Uterine smooth muscle cell (primary cell): Measurements from ENCODE around the gene NDUFAF5. TPM values are rescaled to one million over a fixed set of nuclear protein-coding genes. Genes with fewer than 3 reads are reported as not detected.

ENCODE experiments used
- total RNA-seq: library from RNA; depleted of rRNA; stranded (reverse); fragments of >200 nt; gene quantifications from 2 replicates; pipeline ENCODE4 v1.2.3, GENCODE V29; 2014

NDUFAF5 gene
- 17.0 and 20.1 TPM in 2 replicates for total RNA-seq

GRCh38 chr20:13784893-13785715 is at the start of gene NDUFAF5, which contains the start of gene ESF1:
TSS of gene NDUFAF5 (plus strand) at chr20:13785028. CDS start at chr20:13785069, 41 bp downstream.
TSS of gene ESF1 (minus strand) at chr20:13784919. CDS start at chr20:13783140, 1,779 bp downstream.

Other genes starting within 250 kb of the NDUFAF5 start
- 9.1 and 9.2 TPM in 2 replicates for gene TASP1, start 146.1 kb upstream of the NDUFAF5 start, total RNA-seq
- 25.2 and 25.7 TPM in 2 replicates for gene ESF1, start 109 bp upstream of the NDUFAF5 start, total RNA-seq
- gene SEL1L2, start 205.6 kb downstream of the NDUFAF5 start, total RNA-seq, result not detected in 2 replicates
- gene MACROD2, start 210.5 kb downstream of the NDUFAF5 start, total RNA-seq, result 0.66 and 3.6 TPM in 2 replicates